NOMO-1 treated with DMSO at 0.1 percent for 48 hours (cell line): Measurements from ENCODE around the gene CCNH.

ENCODE experiments used
- DNase-seq: peaks from one replicate; lab custom pipeline; 2025; ENCODE audit not compliant: unreplicated experiment; lab: John Stamatoyannopoulos, UW

The CCNH gene

GRCh38 chr5:87361536-87362213, 51.1 kb downstream of the CCNH start:
- DNase-seq, result peak; percentile 52

- DNase-seq, result no peak
These were observed 51.7 kb downstream of the CCNH start for GRCh38 chr5:87361031-87361445.

- no peak for DNase-seq
These were observed 52.6 kb downstream of the CCNH start for GRCh38 chr5:87360132-87360531.

- DNase-seq, result no peak
These were observed 53.6 kb downstream of the CCNH start for GRCh38 chr5:87359106-87359505.

- DNase-seq, result no peak
These were observed 58.2 kb downstream of the CCNH start for GRCh38 chr5:87354496-87354895.

- no peak for DNase-seq
These were observed 64.9 kb downstream of the CCNH start for GRCh38 chr5:87347841-87348240.

- DNase-seq, result no peak
These were observed 65.5 kb downstream of the CCNH start for GRCh38 chr5:87347272-87347671.
